Endometrial microvascular endothelial cells (primary cell): ENCODE measurements around the gene PSME4. TPM values are rescaled to one million over a fixed set of nuclear protein-coding genes. Genes with fewer than 3 reads are reported as not detected.

Experiments used
- in situ Hi-C: cut with HindIII; loops from 2 replicates; pipeline ENCODE4 v1.10.0; 2017; ENCODE audit warnings: low sequenced_read_pairs, low pct_unique_long_range_greater_than_20kb; ENCODE audit errors: inconsistent ontology term
- total RNA-seq: library from RNA; depleted of rRNA; stranded (reverse); fragments of >200 nt; gene quantifications from one replicate; pipeline ENCODE4 v1.2.3, GENCODE V29; 2015; ENCODE audit errors: inconsistent ontology term

Gene PSME4
- total RNA-seq, 1 donor from 2014 or later, result 69.4 TPM

DNA sequence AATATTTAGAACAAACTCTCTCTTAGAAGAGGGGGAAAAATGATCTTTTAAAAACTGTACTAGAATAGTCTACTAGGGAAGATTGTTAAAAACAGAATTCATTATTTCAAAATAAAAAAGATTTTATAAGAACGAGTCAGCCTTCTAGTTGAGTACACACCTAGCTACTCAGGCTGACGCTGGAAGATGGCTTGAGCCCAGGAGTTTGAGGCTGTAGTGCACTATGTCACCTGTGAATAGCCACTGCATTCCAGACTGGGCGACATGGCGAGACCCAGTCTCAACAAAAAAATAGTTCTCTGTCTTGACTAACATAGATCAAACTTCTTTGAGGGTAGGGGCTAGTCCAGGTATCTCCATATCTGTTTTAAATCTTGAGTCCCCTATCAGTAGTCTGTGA lies 150.1 kb downstream of the PSME4 start:
- in situ Hi-C loops, result no loop called here

GRCh38 chr2:53820048-53820447 lies 150.7 kb downstream of the PSME4 start:
- in situ Hi-C loops, result no loop called here

DNA sequence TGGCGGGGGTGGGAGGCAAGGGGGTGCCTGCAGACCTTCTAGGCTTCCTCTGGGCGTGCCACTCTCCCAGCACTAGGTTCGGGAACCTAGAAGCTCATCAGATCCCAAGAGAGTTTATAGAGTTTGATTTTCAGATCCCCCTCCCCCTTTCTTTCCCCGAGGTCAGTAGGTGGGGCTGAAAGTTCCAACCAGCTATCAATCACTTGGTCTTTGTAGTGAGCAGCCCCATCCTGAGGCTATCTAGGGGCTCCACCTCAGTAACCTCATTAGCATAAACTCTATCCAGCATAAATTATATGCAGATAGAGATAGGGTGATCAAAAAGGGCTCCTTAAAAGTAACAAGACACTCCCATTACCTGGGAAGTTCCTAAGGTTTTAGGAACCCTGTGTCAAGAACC lies 151.2 kb downstream of the PSME4 start:
- in situ Hi-C loops, result no loop called here

DNA sequence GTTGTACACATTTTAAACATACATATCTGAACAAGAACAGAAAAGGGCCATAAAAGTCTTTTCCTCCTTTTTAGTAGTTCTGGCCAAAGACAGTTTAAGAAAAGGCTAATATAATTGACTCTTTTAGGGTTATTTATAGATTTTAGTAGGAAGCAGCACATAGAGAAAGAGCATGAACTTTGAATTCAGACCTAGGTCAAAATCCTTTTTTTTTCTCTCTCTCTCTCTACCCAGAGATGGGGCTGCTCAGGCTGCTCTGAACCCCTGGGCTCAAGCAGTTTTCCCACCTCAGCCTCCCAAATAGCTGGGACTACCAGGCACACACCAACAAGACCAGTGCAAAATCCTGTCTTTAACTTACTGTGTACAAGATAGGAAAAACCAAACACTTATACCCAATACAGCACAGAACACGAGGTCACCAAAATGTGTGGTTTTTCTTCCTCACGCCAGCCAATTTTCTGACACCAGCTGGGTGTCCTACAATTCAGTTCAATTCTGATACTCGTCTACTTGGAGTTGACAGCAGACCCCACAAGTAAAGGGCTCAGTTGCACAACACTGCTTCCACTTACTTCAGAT lies 151.8 kb downstream of the PSME4 start:
- in situ Hi-C loops, result no loop called here

Other genes with a start within 250 kb of the PSME4 start
- gene CHAC2, start 203.2 kb downstream of the PSME4 start, total RNA-seq, result 34.4 TPM
- 15.1 TPM for gene ASB3, start 184.0 kb downstream of the PSME4 start, total RNA-seq
- 37.4 TPM for gene ERLEC1, start 183.9 kb downstream of the PSME4 start, total RNA-seq
- 3.3 TPM for gene GPR75, start 111.0 kb downstream of the PSME4 start, total RNA-seq
- 1.7 TPM for gene ACYP2, start 144.6 kb upstream of the PSME4 start, total RNA-seq